IPS DF 6.9 (cell line): Measurements from ENCODE around the gene IRF2BP1.
A peak's percentile ranks its signal among the peaks of the same experiment; 100 is the strongest.

Experiments
- DNase-seq: peaks from one replicate; pipeline ENCODE4 v3.0.0-alpha.2; 2013; ENCODE audit warnings: low read depth, low spot score
- H3K27ac ChIP-seq: one replicate; pipeline ENCODE4 v1.5.1; 2013; ENCODE audit warnings: low read length, control low read depth
- H3K27me3 ChIP-seq: 2 replicates; pipeline ENCODE4 v1.6.1; 2013; ENCODE audit warnings: mild to moderate bottlenecking, low read length; ENCODE audit not compliant: control insufficient read depth, insufficient read depth
- H3K36me3 ChIP-seq: 2 replicates; pipeline ENCODE4 v1.6.1; 2013; ENCODE audit warnings: low read length; ENCODE audit not compliant: control insufficient read depth, insufficient read depth
- H3K4me1 ChIP-seq: 2 replicates; pipeline ENCODE4 v1.6.1; 2013; ENCODE audit warnings: low read length; ENCODE audit not compliant: control insufficient read depth, insufficient read depth
- H3K4me3 ChIP-seq: 2 replicates; pipeline ENCODE4 v1.5.1; 2013; ENCODE audit warnings: mild to moderate bottlenecking, low read length
- H3K9me3 ChIP-seq: 2 replicates; pipeline ENCODE4 v1.6.1; 2013; ENCODE audit warnings: low read length, inconsistent platforms; ENCODE audit not compliant: control insufficient read depth, insufficient read depth
- whole genome bisulfite sequencing: extraction: QIAGEN DNeasy Blood & Tissue Kit; methylation state at CpG from one replicate; pipeline ENCODE4 v1.1.7; 2013; ENCODE audit warnings: mixed read lengths, missing lambda C conversion rate; ENCODE audit not compliant: insufficient read length, insufficient coverage; 5-methylcytosine and 5-hydroxymethylcytosine counted together

The IRF2BP1 gene

DNA sequence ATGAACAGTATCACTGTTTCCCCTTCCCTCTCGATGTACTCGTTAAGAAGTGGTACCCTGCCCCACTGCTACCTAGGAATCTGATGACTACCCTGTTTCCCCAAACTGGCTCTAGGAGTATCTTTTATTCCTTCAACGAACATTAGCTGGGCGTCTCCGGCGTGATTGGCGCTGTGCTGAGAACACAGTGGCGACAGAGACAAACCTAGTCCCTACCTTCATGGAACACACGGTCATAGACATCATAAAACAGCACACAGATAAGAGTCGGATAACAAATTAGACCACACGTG is 23.7 kb downstream of the IRF2BP1 start:
- H3K27me3 ChIP-seq, result no peaks in the 10 kb centered on the region
- no peak overlapping the region for H3K27ac ChIP-seq
- no CpG with 5 or more reads among the region's 11 CpGs for WGBS
- H3K36me3 ChIP-seq, result no peaks in the 10 kb centered on the region
- no peaks in the 10 kb centered on the region for H3K9me3 ChIP-seq
- no peaks in the 10 kb centered on the region for H3K4me1 ChIP-seq
- DNase-seq, result no peak
- H3K4me3 ChIP-seq, result peak overlapping the region; percentile 88; the same call in 1 of the 2 replicates

GRCh38 chr19:45860359-45861259 is 25.3 kb downstream of the IRF2BP1 start:
- Histone ChIP-seq H3K9me3 (no peaks in the 10 kb centered on the region), H3K4me3 (no peak overlapping the region), H3K27ac (no peak overlapping the region), H3K4me1 (no peaks in the 10 kb centered on the region), H3K27me3 (no peaks in the 10 kb centered on the region), H3K36me3 (no peaks in the 10 kb centered on the region)
- no peak for DNase-seq
- WGBS, result no CpG with 5 or more reads among the region's 15 CpGs

GRCh38 chr19:45854167-45854778 is 31.7 kb downstream of the IRF2BP1 start:
- WGBS, result no CpG with 5 or more reads among the region's 16 CpGs
- Histone ChIP-seq H3K4me3 (no peak overlapping the region), H3K27me3 (no peaks in the 10 kb centered on the region), H3K27ac (no peak overlapping the region), H3K9me3 (no peaks in the 10 kb centered on the region), H3K4me1 (no peaks in the 10 kb centered on the region), H3K36me3 (peaks cover 33% of the 10 kb centered on the region)
- DNase-seq, result no peak

DNA sequence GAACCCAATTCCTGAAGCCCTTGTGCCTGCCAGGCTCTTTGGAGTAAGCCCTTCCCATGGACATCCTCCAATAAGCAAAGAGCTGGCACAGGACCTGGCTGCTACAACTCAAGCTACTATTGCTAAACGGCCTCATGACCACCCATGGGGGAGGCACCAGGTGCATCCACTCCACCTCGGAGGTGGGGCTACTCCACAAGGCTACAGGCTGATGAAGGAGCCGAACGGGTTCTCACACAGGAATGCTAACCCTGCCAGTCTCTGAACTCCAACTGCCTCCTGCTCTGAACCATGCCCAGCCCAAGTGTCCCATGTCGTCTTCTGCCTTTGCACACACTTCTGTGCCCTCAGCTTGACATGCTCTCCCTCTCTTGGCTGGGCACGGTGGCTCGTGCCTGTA is 33.0 kb downstream of the IRF2BP1 start:
- DNase-seq, result no peak
- Histone ChIP-seq H3K4me3 (no peak overlapping the region), H3K27ac (no peak overlapping the region), H3K27me3 (no peaks in the 10 kb centered on the region), H3K4me1 (no peaks in the 10 kb centered on the region), H3K36me3 (peaks cover 41% of the 10 kb centered on the region), H3K9me3 (no peaks in the 10 kb centered on the region)
- no CpG with 5 or more reads among the region's 7 CpGs for WGBS

DNA sequence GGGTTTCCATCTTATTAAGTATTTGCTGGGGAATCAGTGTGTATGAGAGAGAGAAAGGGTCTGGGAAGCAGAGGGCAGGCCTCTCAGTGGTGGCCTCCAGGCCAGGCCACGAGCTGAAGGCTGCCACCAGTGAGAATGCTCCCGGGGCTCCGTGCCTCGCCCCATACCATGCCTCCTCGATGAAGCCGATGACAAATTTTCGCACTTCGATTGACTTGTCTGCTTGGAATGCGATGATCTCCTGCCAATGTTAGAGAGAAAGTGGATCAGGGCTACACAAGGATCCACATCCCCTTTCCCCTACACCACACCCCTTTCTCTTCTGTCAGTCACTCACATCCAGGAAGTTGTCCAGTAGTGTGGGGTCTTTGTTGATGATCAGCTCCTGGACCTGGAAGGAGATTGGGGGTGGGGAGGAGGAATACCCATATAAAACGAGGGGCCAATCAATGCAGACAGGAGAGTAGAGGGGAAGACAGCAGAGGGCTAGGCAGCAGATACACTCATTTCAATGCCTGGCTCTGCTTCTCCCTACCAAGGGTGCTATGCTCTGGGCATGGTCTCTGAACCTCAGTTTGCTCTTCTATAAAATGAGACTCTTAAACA is 33.7 kb downstream of the IRF2BP1 start:
- WGBS, result no CpG with 5 or more reads among the region's 10 CpGs
- Histone ChIP-seq H3K9me3 (no peaks in the 10 kb centered on the region), H3K4me3 (no peak overlapping the region), H3K36me3 (peaks cover 47% of the 10 kb centered on the region), H3K27ac (no peak overlapping the region), H3K4me1 (no peaks in the 10 kb centered on the region), H3K27me3 (no peaks in the 10 kb centered on the region)
- no peak for DNase-seq

DNA sequence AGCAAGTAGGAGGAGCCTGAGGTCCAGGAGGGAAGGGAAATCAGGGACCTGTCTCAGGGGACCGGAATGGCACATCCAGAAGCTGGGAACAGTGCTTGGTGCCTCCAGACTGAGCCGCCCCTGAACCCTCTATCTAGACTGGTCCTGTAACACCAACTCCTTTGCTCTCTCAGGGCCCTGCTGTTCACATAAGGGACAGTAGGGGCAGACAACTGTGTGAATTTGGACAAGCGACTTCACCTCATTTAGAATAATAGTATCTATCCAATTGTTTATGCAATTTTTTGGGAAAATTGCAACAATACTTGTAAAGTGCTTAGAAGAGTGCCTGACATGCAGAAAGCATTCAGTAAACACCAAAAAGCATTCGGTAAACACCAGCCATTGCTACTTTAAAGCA is 37.0 kb downstream of the IRF2BP1 start:
- no peak for DNase-seq
- no peak overlapping the region for H3K27ac ChIP-seq
- no CpG with 5 or more reads among the region's 4 CpGs for WGBS
- no peaks in the 10 kb centered on the region for H3K4me1 ChIP-seq
- H3K36me3 ChIP-seq, result peaks cover 42% of the 10 kb centered on the region
- no peak overlapping the region for H3K4me3 ChIP-seq
- no peaks in the 10 kb centered on the region for H3K27me3 ChIP-seq
- H3K9me3 ChIP-seq, result no peaks in the 10 kb centered on the region

DNA sequence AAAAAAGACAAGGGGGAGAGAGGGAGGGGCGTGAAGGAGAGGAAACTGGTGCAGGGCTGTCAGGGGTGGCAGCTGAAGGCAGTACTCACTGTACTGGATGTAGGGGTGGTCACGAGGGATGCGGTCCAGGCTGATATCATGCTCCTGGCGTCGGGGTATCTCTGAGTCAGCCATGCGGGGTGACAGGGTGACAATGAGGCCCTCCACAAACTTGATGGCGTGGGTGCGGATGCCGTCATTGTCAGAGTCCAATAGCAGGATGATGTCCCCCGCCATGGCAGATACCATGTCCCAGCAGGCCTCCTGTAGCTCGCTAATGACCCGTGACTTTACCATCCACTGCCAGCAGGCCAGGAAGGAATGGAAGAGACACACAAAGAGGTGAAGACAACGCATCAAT is 38.3 kb downstream of the IRF2BP1 start:
- WGBS, result no CpG with 5 or more reads among the region's 13 CpGs
- DNase-seq, result no peak
- H3K4me3 ChIP-seq, result no peak overlapping the region
- no peaks in the 10 kb centered on the region for H3K4me1 ChIP-seq
- peaks cover 44% of the 10 kb centered on the region for H3K36me3 ChIP-seq
- H3K9me3 ChIP-seq, result no peaks in the 10 kb centered on the region
- no peaks in the 10 kb centered on the region for H3K27me3 ChIP-seq
- no peak overlapping the region for H3K27ac ChIP-seq

GRCh38 chr19:45842198-45842597 is 43.7 kb downstream of the IRF2BP1 start:
- peaks cover 32% of the 10 kb centered on the region for H3K36me3 ChIP-seq
- H3K4me3 ChIP-seq, result no peak overlapping the region
- H3K4me1 ChIP-seq, result no peaks in the 10 kb centered on the region
- no peak overlapping the region for H3K27ac ChIP-seq
- H3K27me3 ChIP-seq, result no peaks in the 10 kb centered on the region
- no peak for DNase-seq
- WGBS, result no CpG with 5 or more reads among the region's 14 CpGs
- H3K9me3 ChIP-seq, result no peaks in the 10 kb centered on the region

DNA sequence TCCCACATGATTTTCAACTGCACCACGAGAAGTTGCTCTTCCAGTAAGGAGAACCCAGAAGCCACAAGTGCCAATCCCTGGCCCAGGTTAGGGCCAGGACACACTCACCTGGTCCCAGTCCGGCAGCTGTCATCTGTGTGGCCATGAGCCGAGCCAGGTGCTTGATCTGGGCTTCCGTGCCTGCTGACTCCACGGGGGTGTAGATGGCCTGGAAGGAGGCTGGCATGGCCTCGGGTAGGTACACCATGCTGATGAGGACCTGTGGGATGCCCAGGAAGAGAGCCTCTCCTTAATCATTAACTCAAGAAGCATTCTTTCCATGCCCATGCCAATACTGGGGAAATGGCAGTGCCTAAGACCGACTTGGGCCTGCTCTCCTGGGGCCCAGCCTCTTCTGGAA is 51.0 kb downstream of the IRF2BP1 start:
- WGBS, result no CpG with 5 or more reads among the region's 7 CpGs

More for the DNA sequence above, 51.0 kb downstream of the IRF2BP1 start:
- Histone ChIP-seq H3K9me3 (no peaks in the 10 kb centered on the region), H3K4me3 (no peak overlapping the region), H3K4me1 (no peaks in the 10 kb centered on the region; the same call in 1 of the 2 replicates), H3K27me3 (no peaks in the 10 kb centered on the region), H3K36me3 (peaks cover 32% of the 10 kb centered on the region), H3K27ac (no peak overlapping the region)
- DNase-seq, result no peak
